Esophagus squamous epithelium (tissue), 4 donors: ENCODE measurements around the gene CNTNAP5.

Source experiments
- POLR2A ChIP-seq, 4 donors: fragments of 450-650 bp; IDR thresholded peaks; one replicate each; pipeline ENCODE4 v1.6.1; 2017; ENCODE audit warnings: antibody characterized with exemption in 4 of 4, mild to moderate bottlenecking in 4 of 4, moderate library complexity in 3 of 4
- TF ChIP-seq, protein P1 (sequence below), 6 experiments: fragments of 450-650 bp in 4 of 6; fragments of 200-600 bp in 2 of 6; sonication (generic) in 2 of 6; IDR thresholded peaks; one replicate each; pipeline ENCODE4 v1.5.1; 2016 to 2019; ENCODE audit warnings: antibody characterized with exemption in 6 of 6, mild to moderate bottlenecking in 4 of 6, moderate library complexity in 4 of 6

DNA sequence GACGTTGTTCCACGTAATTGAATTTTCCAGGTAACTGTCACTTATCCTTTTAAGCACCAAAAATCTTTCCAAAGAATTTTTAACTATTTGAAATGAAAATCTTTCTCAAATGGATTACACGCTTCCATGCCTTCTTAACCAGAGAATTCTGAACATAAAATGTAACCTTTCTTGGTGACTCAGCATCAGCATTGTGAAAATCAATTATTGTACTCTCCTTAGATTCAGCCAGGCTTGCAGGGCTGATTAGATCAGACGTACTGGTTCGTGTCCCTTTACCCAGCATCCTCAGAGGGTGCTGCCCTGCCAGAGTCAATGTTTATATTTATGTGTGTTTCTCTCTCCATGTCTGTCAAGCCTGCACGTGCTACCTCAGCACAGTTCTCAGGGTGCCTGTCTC lies 623.9 kb downstream of the CNTNAP5 start:
- TF ChIP-seq, protein P1, sequence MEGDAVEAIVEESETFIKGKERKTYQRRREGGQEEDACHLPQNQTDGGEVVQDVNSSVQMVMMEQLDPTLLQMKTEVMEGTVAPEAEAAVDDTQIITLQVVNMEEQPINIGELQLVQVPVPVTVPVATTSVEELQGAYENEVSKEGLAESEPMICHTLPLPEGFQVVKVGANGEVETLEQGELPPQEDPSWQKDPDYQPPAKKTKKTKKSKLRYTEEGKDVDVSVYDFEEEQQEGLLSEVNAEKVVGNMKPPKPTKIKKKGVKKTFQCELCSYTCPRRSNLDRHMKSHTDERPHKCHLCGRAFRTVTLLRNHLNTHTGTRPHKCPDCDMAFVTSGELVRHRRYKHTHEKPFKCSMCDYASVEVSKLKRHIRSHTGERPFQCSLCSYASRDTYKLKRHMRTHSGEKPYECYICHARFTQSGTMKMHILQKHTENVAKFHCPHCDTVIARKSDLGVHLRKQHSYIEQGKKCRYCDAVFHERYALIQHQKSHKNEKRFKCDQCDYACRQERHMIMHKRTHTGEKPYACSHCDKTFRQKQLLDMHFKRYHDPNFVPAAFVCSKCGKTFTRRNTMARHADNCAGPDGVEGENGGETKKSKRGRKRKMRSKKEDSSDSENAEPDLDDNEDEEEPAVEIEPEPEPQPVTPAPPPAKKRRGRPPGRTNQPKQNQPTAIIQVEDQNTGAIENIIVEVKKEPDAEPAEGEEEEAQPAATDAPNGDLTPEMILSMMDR (IDR thresholded peaks at IDR 0.05): no peak
- TF ChIP-seq POLR2A (IDR thresholded peaks at IDR 0.05): no peak
